OCI-LY7 (cell line): ENCODE measurements around the gene BMPR1B. TPM values are rescaled to one million over a fixed set of nuclear protein-coding genes. Genes with fewer than 3 reads are reported as not detected.

ENCODE experiments used
- BruUV-seq: library from RNA; stranded (reverse); fragments of 400-500 nt; replicated peaks from 2 replicates; lab custom pipeline; 2021; lab: Mats Ljungman, UMichigan
- CTCF ChIA-PET: fragments of 300-600 bp; sonication (Branson Sonifier 250); formaldehyde crosslinking; loops from one replicate; lab custom pipeline; 2022; ENCODE audit warnings: antibody characterized with exemption; ENCODE audit not compliant: unreplicated experiment; lab: Charles Lee
- POLR2A ChIA-PET: fragments of 300-600 bp; sonication (Branson Sonifier 250); formaldehyde crosslinking; loops from one replicate; lab custom pipeline; 2022; ENCODE audit warnings: antibody characterized with exemption; lab: Charles Lee
- DNase-seq: peaks from one replicate; pipeline ENCODE4 v3.0.0-alpha.2; 2015; ENCODE audit warnings: low spot score
- H2AFZ ChIP-seq: fragments of 200-600 bp; sonication (generic), shearing (Covaris generic); 2 replicates; pipeline ENCODE4 v1.6.1; 2014; ENCODE audit warnings: mild to moderate bottlenecking, antibody characterized with exemption, low read length, moderate library complexity
- H3K27ac ChIP-seq: fragments of 200-600 bp; sonication (generic); 2 replicates; pipeline ENCODE4 v1.5.1; 2014; ENCODE audit warnings: mixed run types, low read depth, mild to moderate bottlenecking, moderate library complexity, low read length, inconsistent platforms; ENCODE audit not compliant: poor library complexity, severe bottlenecking
- H3K36me3 ChIP-seq: fragments of 200-600 bp; sonication (generic); 2 replicates; pipeline ENCODE4 v1.6.1; 2014; ENCODE audit warnings: mild to moderate bottlenecking, antibody characterized with exemption, low read length, moderate library complexity, mixed read lengths; ENCODE audit not compliant: insufficient read depth
- H3K4me1 ChIP-seq: fragments of 200-600 bp; sonication (generic); 2 replicates; pipeline ENCODE4 v1.5.1; 2014; ENCODE audit warnings: mild to moderate bottlenecking, low read length; ENCODE audit not compliant: insufficient read depth, poor library complexity, severe bottlenecking
- H3K4me2 ChIP-seq: fragments of 200-600 bp; sonication (generic); 2 replicates; pipeline ENCODE4 v1.6.1; 2014; ENCODE audit warnings: mild to moderate bottlenecking, low read length
- H3K4me3 ChIP-seq: fragments of 200-600 bp; sonication (generic); 2 replicates; pipeline ENCODE4 v1.5.1; 2014; ENCODE audit warnings: mild to moderate bottlenecking, low read depth, low read length; ENCODE audit not compliant: poor library complexity, severe bottlenecking
- H3K79me2 ChIP-seq: fragments of 200-600 bp; sonication (generic); 2 replicates; pipeline ENCODE4 v1.6.1; 2016; ENCODE audit warnings: low read depth, mild to moderate bottlenecking, low read length, moderate library complexity, mixed read lengths; ENCODE audit not compliant: insufficient read depth
- H3K9me2 ChIP-seq: fragments of 200-600 bp; sonication (generic); 2 replicates; pipeline ENCODE4 v1.6.1; 2016; ENCODE audit warnings: mild to moderate bottlenecking, low read length, mixed read lengths; ENCODE audit not compliant: insufficient read depth
- H3K9me3 ChIP-seq: fragments of 200-600 bp; sonication (generic); 2 replicates; pipeline ENCODE4 v1.6.1; 2014; ENCODE audit warnings: mild to moderate bottlenecking, mixed run types, low read length, mixed read lengths
- H4K20me1 ChIP-seq: fragments of 200-600 bp; sonication (generic); 2 replicates; pipeline ENCODE4 v1.6.1; 2014; ENCODE audit warnings: mild to moderate bottlenecking, antibody characterized with exemption, low read length, moderate library complexity, mixed read lengths; ENCODE audit not compliant: insufficient read depth
- EZH2phosphoT487 ChIP-seq: fragments of 200-600 bp; sonication (generic); IDR thresholded peaks from 2 replicates; pipeline ENCODE4 v1.6.1; 2018; ENCODE audit warnings: low read depth, borderline replicate concordance, mild to moderate bottlenecking, mixed run types, antibody characterized with exemption, low read length, moderate library complexity, mixed read lengths
- intact Hi-C: fragments of 100-400 bp; cut with micrococcal nuclease; formaldehyde crosslinking; loops from one replicate; pipeline ENCODE4 v1.10.0; 2022; ENCODE audit not compliant: unreplicated experiment
- total RNA-seq, 2 experiments: library from RNA; depleted of rRNA in 1 of 2; stranded (reverse); fragments of >200 nt in 1 of 2; shearing (Covaris generic) in 1 of 2; gene quantifications; 2 replicates each; pipeline ENCODE4 v1.2.3, GENCODE V29; 2014 to 2022
- TF ChIP-seq, protein P1 (sequence below): fragments of 200-600 bp; sonication (generic); conservative IDR thresholded peaks from 2 replicates; pipeline ENCODE4 v1.5.1; 2014; ENCODE audit warnings: mild to moderate bottlenecking, antibody characterized with exemption, low read length, moderate library complexity, mixed read lengths

The BMPR1B gene
- total RNA-seq, 2 experiments from 2014 or later: not detected

DNA sequence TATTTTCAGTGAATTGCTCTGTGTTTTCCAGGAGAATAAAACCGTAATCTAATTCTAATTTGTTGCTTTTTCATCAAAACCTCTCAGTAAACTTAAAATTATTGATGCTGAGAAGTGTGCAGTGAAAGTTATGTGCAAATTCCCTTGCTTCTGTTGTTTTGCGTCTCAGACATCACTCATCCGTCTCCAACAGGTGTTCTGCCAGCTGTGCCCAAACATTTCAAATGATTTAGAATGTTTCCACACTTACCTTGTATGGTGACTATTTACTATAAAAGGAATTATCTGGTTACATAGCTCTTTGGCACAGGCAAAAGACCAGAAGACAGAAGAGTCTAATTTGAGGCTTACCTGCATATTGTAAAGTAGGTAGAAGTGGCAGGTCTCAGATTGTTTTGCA lies 184.0 kb downstream of the BMPR1B start:
- H3K79me2 ChIP-seq: no peaks in the 10 kb centered on the region
- H2AFZ ChIP-seq: no peak overlapping the region
- H3K27ac ChIP-seq: no peak overlapping the region
- no peak for DNase-seq
- no TSS peak for BruUV-seq
- ChIA-PET POLR2A (no interaction called here), CTCF (no interaction called here)
- H3K9me3 ChIP-seq: no peaks in the 10 kb centered on the region
- H3K4me2 ChIP-seq: no peak overlapping the region
- no peaks in the 10 kb centered on the region for H4K20me1 ChIP-seq
- H3K36me3 ChIP-seq: no peaks in the 10 kb centered on the region
- no peaks in the 10 kb centered on the region for H3K9me2 ChIP-seq
- no peak for TF ChIP-seq EZH2phosphoT487
- TF ChIP-seq, protein P1, sequence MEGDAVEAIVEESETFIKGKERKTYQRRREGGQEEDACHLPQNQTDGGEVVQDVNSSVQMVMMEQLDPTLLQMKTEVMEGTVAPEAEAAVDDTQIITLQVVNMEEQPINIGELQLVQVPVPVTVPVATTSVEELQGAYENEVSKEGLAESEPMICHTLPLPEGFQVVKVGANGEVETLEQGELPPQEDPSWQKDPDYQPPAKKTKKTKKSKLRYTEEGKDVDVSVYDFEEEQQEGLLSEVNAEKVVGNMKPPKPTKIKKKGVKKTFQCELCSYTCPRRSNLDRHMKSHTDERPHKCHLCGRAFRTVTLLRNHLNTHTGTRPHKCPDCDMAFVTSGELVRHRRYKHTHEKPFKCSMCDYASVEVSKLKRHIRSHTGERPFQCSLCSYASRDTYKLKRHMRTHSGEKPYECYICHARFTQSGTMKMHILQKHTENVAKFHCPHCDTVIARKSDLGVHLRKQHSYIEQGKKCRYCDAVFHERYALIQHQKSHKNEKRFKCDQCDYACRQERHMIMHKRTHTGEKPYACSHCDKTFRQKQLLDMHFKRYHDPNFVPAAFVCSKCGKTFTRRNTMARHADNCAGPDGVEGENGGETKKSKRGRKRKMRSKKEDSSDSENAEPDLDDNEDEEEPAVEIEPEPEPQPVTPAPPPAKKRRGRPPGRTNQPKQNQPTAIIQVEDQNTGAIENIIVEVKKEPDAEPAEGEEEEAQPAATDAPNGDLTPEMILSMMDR: no peak
- no peaks in the 10 kb centered on the region for H3K4me1 ChIP-seq
- intact Hi-C loops: no loop called here
- no peak overlapping the region for H3K4me3 ChIP-seq

DNA sequence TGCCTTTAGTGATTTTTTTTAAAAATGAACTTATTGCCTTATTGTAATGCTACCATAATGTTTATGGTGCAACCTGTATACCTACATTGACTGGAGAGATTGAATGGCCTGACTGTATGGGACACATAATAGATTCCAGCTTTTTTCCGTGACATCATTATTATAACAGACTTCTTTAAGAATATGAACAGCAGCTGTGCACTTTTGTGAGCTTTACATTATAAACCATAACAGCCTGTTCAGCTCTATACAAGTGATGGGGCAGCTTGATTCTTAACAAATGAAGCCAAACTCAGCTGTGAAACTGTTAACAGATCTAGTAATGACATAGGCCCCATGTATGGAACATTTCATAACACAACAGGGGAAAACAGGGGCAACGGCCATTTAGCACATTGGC lies 187.0 kb downstream of the BMPR1B start:
- BruUV-seq: no TSS peak
- Histone ChIP-seq H2AFZ (no peak overlapping the region), H3K36me3 (no peaks in the 10 kb centered on the region), H3K4me3 (no peak overlapping the region), H3K27ac (no peak overlapping the region), H4K20me1 (no peaks in the 10 kb centered on the region), H3K9me2 (no peaks in the 10 kb centered on the region), H3K4me2 (no peak overlapping the region), H3K9me3 (no peaks in the 10 kb centered on the region), H3K4me1 (no peaks in the 10 kb centered on the region), H3K79me2 (no peaks in the 10 kb centered on the region)
- CTCF ChIA-PET: no interaction called here
- POLR2A ChIA-PET: interaction anchor here (0.6 kb wide), 1 partner anchor 1153 kb away, joined by 3 read pairs; no protein-coding TSS in a partner anchor
- intact Hi-C loops: no loop called here
- DNase-seq: no peak
- TF ChIP-seq, protein P1: no peak
- TF ChIP-seq EZH2phosphoT487: no peak

DNA sequence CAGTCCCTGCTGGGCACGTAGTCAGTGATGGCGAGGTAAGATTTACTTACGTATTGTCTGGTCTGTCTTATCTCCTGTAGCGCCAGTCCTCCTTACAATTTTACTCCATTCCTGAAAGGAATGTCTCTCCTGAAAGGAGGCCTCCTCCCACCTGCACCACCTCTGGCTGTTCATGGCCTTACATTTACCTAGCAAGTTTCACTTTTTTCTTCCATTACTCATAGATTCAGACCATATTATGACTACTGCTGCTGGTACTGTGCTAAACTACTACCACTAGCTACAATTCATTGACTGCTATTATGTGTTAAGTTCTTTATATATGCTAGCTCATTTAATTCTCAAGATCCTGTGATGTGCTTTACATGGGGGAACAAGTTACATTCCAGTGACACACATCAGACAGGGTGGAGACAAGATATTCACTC lies 189.9 kb downstream of the BMPR1B start:
- Histone ChIP-seq H2AFZ (no peak overlapping the region), H3K9me2 (no peaks in the 10 kb centered on the region), H3K27ac (no peak overlapping the region), H3K36me3 (no peaks in the 10 kb centered on the region), H3K9me3 (no peaks in the 10 kb centered on the region), H3K4me1 (no peaks in the 10 kb centered on the region), H4K20me1 (no peaks in the 10 kb centered on the region), H3K79me2 (no peaks in the 10 kb centered on the region), H3K4me2 (no peak overlapping the region), H3K4me3 (no peak overlapping the region)
- no TSS peak for BruUV-seq
- ChIA-PET POLR2A (interaction anchor here (0.7 kb wide), 1 partner anchor 114 kb away, joined by 3 read pairs; no protein-coding TSS in a partner anchor), CTCF (no interaction called here)
- DNase-seq: no peak
- TF ChIP-seq, protein P1: no peak
- no peak for TF ChIP-seq EZH2phosphoT487
- intact Hi-C loops: no loop called here
